ENCODE data around the gene SYMPK.

- TF ChIP-seq CTCF (IDR thresholded peaks at IDR 0.05) (no peak), REST (IDR thresholded peaks at IDR 0.05; ENCODE audit: insufficient read depth in 1 of 2, low read depth in 2 of 2, low read length in 1 of 2) (no peak), SIN3A (IDR thresholded peaks at IDR 0.05; ENCODE audit: borderline replicate concordance, insufficient read depth, low read depth, low read length) (no peak), POLR2AphosphoS5 (IDR thresholded peaks at IDR 0.05; ENCODE audit: low read depth, low read length) (no peak)
Observed at GRCh38 chr19:45785097-45785496, 77.8 kb downstream of the SYMPK start.

Data from Panc1 (cell line).